ENCODE data around the gene DYNC1I1.
A peak's percentile ranks its signal among the peaks of the same experiment; 100 is the strongest.

DYNC1I1 gene

GRCh38 chr7:96093435-96093834 lies 321.1 kb downstream of the DYNC1I1 start:
- peak; percentile 83 for DNase-seq

GRCh38 chr7:96097835-96098234 lies 325.5 kb downstream of the DYNC1I1 start:
- peak; percentile 80 for DNase-seq

DNA sequence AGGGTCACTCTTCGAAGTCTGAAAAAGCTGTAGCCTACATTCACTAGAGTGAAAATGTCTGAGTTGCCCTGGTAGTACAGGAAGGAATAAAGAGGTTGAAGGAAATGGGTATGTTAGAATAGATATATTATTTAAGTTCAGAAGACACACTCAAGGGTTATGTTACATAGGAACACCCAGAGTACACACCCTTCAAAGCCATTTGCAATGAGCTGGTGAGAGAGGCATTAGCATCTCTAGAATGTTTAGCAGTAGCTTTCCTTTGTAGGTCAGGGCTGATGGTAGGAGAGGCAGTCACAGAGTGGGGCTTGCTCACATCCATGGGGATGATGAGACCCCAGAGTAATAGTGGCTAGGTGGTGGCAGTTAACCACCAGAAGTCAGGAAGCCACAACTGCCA lies 328.4 kb downstream of the DYNC1I1 start:
- no peak for DNase-seq

- no peak for DNase-seq
Observed at GRCh38 chr7:96102096-96102811, 329.9 kb downstream of the DYNC1I1 start.

- no peak for DNase-seq
Observed at GRCh38 chr7:96104984-96105383, 332.6 kb downstream of the DYNC1I1 start.

GRCh38 chr7:96111405-96111804 lies 339.1 kb downstream of the DYNC1I1 start:
- no peak for DNase-seq

- no peak for DNase-seq
Observed at GRCh38 chr7:96114190-96114589, 341.8 kb downstream of the DYNC1I1 start.

DNA sequence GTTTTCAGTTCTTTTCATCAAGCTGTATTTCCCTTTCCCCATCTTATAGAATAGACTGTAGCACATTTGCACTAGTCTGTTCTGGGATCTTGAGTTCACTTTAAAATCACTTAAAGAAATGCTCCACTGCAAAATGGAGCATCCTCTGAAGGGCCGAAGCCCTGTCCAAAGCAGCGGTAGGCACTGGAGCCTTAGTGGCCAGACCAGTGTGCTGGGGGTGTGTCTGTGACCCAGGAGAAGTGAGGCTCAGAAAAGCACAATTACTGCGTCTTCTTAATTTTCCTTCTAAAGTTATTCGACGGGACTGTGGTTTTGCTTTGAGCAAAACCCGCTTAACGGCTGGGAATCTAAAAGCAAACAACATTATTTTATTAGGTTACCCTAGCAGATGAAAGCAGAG lies 343.8 kb downstream of the DYNC1I1 start:
- DNase-seq, result no peak

DNA sequence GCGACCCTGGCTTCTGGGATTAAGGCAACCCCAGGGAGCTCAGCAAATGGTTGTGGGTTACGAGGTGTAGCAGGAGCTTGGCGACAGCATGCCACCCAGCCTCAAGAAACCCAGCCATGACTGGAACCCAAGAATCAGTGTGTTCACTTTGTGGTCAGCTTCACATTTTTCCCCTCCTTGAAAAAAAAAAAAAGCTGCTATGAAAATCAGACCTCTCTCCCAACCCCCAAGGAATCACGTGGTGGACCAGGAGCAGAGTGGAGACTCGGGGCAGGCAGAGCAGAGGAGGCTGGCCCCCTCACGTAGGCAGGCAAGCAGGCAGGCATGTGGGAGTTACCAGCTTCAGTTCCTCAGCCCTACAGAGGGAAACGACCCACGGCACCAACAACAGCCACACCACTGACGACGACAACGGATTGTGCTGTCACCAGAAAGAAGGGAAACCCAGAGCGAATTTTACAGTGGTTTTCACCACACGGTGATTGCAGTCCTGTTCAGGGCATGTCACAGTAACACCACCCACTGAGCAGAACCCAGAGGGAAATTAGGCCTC lies 346.2 kb downstream of the DYNC1I1 start:
- DNase-seq, result peak; percentile 27

- DNase-seq, result peak; percentile 43
Observed at GRCh38 chr7:96120445-96121225, 348.3 kb downstream of the DYNC1I1 start.

DNA sequence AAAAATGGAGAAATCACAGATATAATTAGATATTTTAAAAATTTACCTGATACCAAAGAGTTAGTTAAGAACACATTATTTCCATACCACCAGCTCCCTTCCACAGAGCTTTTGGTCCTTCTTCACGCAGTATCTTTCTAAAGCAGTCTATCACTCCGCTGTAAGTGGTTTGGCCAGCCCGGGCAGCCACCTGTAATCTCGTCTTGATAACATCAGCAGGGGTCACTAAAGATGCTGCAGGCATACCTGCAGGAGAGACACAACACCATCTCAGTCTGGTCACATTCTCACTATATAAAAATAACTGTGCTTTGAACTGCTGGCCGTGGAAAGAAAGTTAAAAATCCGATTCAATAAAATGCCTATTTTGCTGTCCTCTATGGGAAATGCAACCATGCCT lies 349.4 kb downstream of the DYNC1I1 start:
- no peak for DNase-seq

DNA sequence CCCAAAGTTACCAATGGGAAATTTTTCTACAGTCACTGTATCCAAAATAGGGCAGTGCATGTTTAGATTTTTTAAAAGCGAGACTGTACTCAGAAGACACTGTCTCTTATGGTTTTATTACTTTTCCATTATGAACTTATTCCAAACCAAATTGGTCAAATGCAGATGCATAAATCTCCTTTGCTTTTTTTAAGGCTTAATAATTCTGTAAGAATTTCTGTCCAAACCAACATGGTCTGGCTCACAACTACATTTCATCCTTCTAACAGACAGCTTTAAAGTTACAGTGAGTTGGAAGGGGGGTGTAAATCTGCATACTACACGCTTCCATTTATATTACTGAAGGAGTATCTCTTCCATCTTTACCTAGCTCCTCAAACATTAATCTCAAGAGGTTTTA lies 350.4 kb downstream of the DYNC1I1 start:
- peak; percentile 35 for DNase-seq

GRCh38 chr7:96126382-96126781 lies 354.0 kb downstream of the DYNC1I1 start:
- no peak for DNase-seq

DNA sequence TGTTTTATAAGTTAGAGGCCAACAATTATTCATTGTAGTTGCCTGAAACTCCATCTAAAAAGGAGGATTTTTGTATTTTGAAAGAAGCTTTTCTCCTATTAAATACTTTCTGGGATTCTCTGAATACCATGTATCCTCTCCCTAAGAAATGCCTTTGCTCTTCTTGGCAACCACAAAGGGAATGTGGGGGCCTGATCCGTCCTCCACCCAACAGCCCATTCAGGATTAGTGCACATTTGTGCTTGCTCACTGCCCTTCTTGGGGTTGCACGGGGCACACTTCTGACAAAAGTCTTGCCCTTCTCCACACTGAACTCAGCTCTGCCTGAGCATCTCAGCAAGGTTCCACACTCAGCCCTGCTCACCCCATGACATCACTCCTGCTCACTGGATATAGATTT lies 355.4 kb downstream of the DYNC1I1 start:
- peak; percentile 3 for DNase-seq

DNA sequence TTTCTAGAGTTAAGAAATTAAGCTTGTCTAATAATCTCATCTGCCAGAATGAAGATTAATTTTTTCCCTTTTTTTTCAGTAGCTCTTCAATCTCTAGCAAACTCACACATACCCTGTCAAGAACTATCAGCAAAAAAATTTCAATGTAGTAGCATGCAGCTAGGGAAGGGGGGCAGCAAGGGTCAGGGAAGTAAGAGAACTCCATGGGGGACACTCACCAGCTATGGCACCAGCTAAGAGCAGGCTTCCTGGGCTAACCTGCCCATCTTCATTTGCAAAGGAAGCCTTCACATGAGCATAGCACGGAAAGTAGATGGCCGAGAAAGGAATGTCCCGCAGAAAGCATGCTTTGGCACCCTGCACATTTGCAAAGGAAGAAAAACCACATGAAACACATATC lies 359.2 kb downstream of the DYNC1I1 start:
- DNase-seq, result no peak

GRCh38 chr7:96135241-96135640 lies 362.9 kb downstream of the DYNC1I1 start:
- no peak for DNase-seq

GRCh38 chr7:96136600-96137239 lies 364.4 kb downstream of the DYNC1I1 start:
- DNase-seq, result no peak

DNA sequence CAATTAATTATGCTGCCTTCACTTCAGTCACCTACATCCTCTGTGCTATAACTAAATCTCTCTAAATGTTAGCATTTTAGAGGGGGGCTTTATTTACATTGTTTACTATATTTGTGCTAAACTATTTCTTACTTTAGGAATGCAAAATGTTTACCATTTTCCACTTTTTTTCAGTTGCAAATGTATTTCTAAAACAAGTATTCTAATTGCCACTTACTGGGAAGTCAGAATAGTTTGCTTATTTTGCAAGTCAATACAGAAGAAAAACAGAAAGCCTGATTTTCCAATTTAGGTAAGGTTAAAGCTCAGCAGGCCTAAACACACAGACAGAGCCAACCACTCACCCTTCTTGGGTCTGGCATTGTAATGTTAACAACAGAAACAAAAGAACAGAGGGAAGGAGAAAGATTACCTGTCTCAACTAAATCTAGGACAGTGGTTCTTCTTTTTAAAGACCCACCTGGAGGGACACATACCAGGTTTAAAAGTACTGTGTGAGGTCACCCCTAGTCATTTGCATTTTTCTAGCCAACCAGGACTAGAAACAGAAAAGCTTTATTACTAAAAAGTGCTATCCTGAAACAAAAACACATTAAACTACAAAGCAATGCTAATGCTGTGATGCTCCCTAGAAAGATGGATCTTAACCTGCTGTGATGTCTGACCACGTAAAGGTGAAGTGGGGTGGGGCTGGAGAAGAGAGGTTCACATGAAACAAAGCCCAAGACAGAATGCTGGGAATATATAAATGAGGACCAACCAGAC lies 371.3 kb downstream of the DYNC1I1 start:
- no peak for DNase-seq

DNA sequence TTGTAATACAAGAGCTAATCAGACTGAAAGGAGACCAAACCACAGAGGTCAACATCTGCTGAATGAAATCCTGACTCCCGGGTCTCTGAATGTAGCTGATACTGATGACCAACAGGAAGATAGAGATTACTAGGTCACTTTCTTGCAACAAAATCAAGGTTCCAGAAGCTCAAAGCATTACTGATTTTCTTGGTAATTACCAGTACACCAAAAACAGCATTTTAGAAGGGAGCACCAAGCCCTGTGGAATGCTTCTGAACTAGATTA lies 371.8 kb downstream of the DYNC1I1 start:
- no peak for DNase-seq

Measured in fibroblast of skin of right quadriceps (primary cell).